PFSK-1 (cell line): ENCODE measurements around the gene PPM1K.

ENCODE experiments used
- FOXP2 ChIP-seq: optimal IDR thresholded peaks from 2 replicates; pipeline ENCODE3; 2011; ENCODE audit warnings: borderline replicate concordance, control low read depth, inconsistent platforms; ENCODE audit not compliant: insufficient read depth; ENCODE audit errors: extremely low read length, extremely low read depth
- POLR2AphosphoS5 ChIP-seq: IDR thresholded peaks from 2 replicates; pipeline ENCODE4 v1.6.1; 2012; ENCODE audit warnings: low read depth, mild to moderate bottlenecking, control low read depth, low read length, moderate library complexity
- SIN3A ChIP-seq: IDR thresholded peaks from 2 replicates; pipeline ENCODE4 v1.6.1; 2012; ENCODE audit warnings: mild to moderate bottlenecking, low read length, moderate library complexity, borderline replicate concordance; ENCODE audit not compliant: insufficient read depth
- TAF1 ChIP-seq: IDR thresholded peaks from 2 replicates; pipeline ENCODE4 v1.6.1; 2012; ENCODE audit warnings: low read length, control low read depth, borderline replicate concordance; ENCODE audit not compliant: insufficient read depth
- TF ChIP-seq, protein P1 (sequence below), 2 experiments: IDR thresholded peaks; 2 replicates each; pipeline versions ENCODE4 v1.6.1 to v1.8.0; 2011 to 2012; ENCODE audit warnings: low read depth in 2 of 2, low read length in 2 of 2, control low read depth in 1 of 2, inconsistent platforms in 1 of 2, mild to moderate bottlenecking in 1 of 2, moderate library complexity in 1 of 2; ENCODE audit not compliant: insufficient read depth in 1 of 2

The PPM1K gene

DNA sequence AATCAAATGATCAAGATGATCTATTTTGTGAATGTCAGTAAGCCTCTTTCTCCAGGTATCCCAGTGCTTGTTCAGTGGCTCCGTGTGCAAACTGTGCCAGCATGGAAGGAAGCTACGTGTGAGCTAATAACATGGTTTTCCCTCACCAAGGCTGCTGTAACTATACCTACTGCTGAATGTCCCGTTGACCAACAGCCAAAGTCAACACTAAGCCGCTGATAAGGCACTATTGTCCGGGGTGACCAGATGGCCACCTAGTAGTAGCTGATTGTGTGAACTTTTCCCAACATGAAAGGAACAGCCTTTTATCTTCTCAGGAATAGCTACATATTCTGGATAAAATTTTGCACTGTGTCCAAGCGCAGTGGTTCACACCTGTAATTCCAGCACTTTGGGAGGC, 68.0 kb downstream of the PPM1K start:
- TF ChIP-seq SIN3A (no peak), TAF1 (no peak), FOXP2 (no peak)
- TF ChIP-seq, protein P1, sequence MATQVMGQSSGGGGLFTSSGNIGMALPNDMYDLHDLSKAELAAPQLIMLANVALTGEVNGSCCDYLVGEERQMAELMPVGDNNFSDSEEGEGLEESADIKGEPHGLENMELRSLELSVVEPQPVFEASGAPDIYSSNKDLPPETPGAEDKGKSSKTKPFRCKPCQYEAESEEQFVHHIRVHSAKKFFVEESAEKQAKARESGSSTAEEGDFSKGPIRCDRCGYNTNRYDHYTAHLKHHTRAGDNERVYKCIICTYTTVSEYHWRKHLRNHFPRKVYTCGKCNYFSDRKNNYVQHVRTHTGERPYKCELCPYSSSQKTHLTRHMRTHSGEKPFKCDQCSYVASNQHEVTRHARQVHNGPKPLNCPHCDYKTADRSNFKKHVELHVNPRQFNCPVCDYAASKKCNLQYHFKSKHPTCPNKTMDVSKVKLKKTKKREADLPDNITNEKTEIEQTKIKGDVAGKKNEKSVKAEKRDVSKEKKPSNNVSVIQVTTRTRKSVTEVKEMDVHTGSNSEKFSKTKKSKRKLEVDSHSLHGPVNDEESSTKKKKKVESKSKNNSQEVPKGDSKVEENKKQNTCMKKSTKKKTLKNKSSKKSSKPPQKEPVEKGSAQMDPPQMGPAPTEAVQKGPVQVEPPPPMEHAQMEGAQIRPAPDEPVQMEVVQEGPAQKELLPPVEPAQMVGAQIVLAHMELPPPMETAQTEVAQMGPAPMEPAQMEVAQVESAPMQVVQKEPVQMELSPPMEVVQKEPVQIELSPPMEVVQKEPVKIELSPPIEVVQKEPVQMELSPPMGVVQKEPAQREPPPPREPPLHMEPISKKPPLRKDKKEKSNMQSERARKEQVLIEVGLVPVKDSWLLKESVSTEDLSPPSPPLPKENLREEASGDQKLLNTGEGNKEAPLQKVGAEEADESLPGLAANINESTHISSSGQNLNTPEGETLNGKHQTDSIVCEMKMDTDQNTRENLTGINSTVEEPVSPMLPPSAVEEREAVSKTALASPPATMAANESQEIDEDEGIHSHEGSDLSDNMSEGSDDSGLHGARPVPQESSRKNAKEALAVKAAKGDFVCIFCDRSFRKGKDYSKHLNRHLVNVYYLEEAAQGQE (IDR thresholded peaks at IDR 0.05; ENCODE audit: insufficient read depth in 1 of 2, low read depth in 2 of 2, low read length in 2 of 2), result no peak

DNA sequence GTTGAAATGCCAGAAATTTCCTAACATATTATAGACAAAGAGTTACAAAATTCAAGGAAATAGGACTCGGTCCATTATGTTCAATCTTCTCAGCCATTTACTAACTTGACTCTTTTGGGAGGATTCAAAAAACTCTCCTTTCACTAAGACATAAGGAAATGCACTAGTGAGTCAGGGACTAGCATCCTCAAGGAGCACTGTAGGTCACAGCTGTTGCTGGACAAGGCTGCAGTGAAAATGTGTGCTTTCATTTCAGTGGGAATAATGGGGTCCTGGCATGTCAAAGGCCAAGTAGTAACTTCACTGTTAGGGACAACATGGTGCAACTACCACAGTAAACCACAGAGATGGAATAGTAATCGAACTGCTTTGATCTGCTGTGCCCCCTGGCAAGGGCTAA, 69.0 kb downstream of the PPM1K start:
- TF ChIP-seq SIN3A (no peak), TAF1 (no peak), POLR2AphosphoS5 (no peak), FOXP2 (no peak)
- TF ChIP-seq, protein P1 (IDR thresholded peaks at IDR 0.05; ENCODE audit: insufficient read depth in 1 of 2, low read depth in 2 of 2, low read length in 2 of 2), result no peak

DNA sequence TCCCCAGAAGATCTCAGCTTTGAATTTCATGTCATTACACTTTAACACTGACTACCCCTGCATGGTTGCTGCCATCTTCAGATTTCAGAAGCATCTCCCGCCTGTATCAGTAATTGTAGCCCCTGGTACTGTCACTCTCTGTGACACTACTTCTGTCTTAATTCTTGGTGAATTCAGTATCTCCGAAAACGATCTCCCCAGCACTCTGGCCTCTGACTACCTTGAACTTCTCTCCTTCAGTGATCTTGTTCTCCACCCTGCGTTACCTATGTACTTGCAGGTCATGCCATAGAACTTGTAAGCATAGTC, 72.2 kb downstream of the PPM1K start:
- TF ChIP-seq TAF1 (no peak), FOXP2 (no peak), SIN3A (no peak), POLR2AphosphoS5 (no peak)
- TF ChIP-seq, protein P1 (IDR thresholded peaks at IDR 0.05; ENCODE audit: insufficient read depth in 1 of 2, low read depth in 2 of 2, low read length in 2 of 2), result no peak

DNA sequence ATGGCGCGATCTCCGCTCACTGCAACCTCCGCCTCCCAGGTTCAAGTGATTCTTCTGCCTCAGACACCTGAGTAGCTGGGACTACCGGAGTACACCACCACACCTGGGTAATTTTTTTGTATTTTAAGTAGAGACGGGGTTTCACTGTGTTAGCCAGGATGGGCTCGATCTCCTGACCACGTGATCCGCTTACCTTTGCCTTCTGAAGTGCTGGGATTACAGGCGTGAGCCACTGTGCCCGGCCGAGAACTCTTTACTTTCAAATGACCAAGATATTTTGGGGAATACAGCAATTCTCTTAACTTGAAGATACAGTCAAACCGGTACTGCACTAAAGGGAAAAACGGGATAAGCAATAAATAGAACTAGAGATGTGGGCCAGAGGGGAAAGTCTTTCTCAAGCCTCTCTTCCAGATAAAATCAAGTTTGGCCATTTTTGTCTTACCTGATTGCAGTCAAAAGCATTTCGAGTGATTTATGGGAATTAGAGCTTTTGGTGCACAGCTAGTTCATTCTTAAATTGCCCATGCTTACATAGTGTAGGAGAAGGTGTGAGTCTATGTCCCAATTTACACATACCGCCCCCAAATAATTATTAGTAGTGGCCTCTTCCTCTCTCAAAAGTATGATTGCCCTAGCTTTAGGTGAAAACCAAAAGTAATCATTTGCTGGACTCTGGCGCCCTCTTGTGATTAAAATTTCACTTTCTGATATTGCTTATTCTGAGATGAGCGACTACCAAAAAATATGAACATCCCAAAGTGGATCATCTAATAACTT, 72.7 kb downstream of the PPM1K start:
- TF ChIP-seq SIN3A, result no peak
- no peak for TF ChIP-seq TAF1
- TF ChIP-seq, protein P1 (IDR thresholded peaks at IDR 0.05; ENCODE audit: insufficient read depth in 1 of 2, low read depth in 2 of 2, low read length in 2 of 2), result no peak
- TF ChIP-seq FOXP2, result no peak
- no peak for TF ChIP-seq POLR2AphosphoS5
